C4-2B (cell line): ENCODE data around the gene ARHGEF25.

ENCODE experiments used
- ZFX ChIP-seq: fragments of 450-650 bp; IDR thresholded peaks from 2 replicates; pipeline ENCODE4 v1.6.1; 2017
- TF ChIP-seq, protein P1 (sequence below): fragments of 450-650 bp; conservative IDR thresholded peaks from 2 replicates; pipeline ENCODE4 v1.5.1; 2017; ENCODE audit warnings: mild to moderate bottlenecking

GRCh38 chr12:57602544-57602943, 8.7 kb upstream of the ARHGEF25 start:
- TF ChIP-seq, protein P1, sequence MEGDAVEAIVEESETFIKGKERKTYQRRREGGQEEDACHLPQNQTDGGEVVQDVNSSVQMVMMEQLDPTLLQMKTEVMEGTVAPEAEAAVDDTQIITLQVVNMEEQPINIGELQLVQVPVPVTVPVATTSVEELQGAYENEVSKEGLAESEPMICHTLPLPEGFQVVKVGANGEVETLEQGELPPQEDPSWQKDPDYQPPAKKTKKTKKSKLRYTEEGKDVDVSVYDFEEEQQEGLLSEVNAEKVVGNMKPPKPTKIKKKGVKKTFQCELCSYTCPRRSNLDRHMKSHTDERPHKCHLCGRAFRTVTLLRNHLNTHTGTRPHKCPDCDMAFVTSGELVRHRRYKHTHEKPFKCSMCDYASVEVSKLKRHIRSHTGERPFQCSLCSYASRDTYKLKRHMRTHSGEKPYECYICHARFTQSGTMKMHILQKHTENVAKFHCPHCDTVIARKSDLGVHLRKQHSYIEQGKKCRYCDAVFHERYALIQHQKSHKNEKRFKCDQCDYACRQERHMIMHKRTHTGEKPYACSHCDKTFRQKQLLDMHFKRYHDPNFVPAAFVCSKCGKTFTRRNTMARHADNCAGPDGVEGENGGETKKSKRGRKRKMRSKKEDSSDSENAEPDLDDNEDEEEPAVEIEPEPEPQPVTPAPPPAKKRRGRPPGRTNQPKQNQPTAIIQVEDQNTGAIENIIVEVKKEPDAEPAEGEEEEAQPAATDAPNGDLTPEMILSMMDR: no peak
- no peak for TF ChIP-seq ZFX
